K562 (cell line): Measurements from ENCODE around the gene SDCCAG8. TPM values are rescaled to one million over a fixed set of nuclear protein-coding genes. Genes with fewer than 3 reads are reported as not detected.

Source experiments
- CEBPB ChIP-seq: fragments of 450-650 bp; IDR thresholded peaks from 2 replicates; pipeline ENCODE4 v1.6.1; 2016; ENCODE audit warnings: missing genetic modification characterization, missing compliant biosample characterization
- CHD4 ChIP-seq: fragments of 200-600 bp; sonication (generic); IDR thresholded peaks from 3 replicates; pipeline ENCODE4 v1.6.1; 2012; ENCODE audit warnings: low read depth, mild to moderate bottlenecking, mixed read lengths, low read length, inconsistent platforms; ENCODE audit not compliant: insufficient read depth, insufficient replicate concordance, poor library complexity, severe bottlenecking
- E4F1 ChIP-seq: fragments of 250-450 bp; sonication (Bioruptor Pico); IDR thresholded peaks from 2 replicates; pipeline ENCODE4 v1.5.0; 2021; ENCODE audit warnings: mild to moderate bottlenecking, borderline replicate concordance
- HMGXB4 ChIP-seq: sonication (generic); formaldehyde crosslinking; IDR thresholded peaks from 2 replicates; pipeline ENCODE4 v1.8.1; 2023; ENCODE audit warnings: mild to moderate bottlenecking, missing genetic modification reagents
- HNRNPH1 ChIP-seq: fragments of 200-400 bp; formaldehyde crosslinking; optimal IDR thresholded peaks from 2 replicates; pipeline ENCODE3; 2017; ENCODE audit warnings: low read depth, mild to moderate bottlenecking, low read length, moderate library complexity
- ID3 ChIP-seq, 2 experiments: fragments of 250-450 bp in 1 of 2; fragments of 450-650 bp in 1 of 2; sonication (Bioruptor Pico) in 1 of 2; IDR thresholded peaks; 2 replicates each; pipeline versions ENCODE4 v1.6.1 to v1.8.0; 2016 to 2021; ENCODE audit warnings: mild to moderate bottlenecking in 2 of 2, moderate library complexity in 2 of 2, missing compliant biosample characterization in 1 of 2, missing genetic modification characterization in 1 of 2
- IFI16 ChIP-seq: fragments of 250-450 bp; sonication (Bioruptor Pico); IDR thresholded peaks from 2 replicates; pipeline ENCODE4 v2.1.2; 2022; ENCODE audit warnings: mild to moderate bottlenecking, inconsistent platforms
- JUN ChIP-seq, 2 experiments: sonication (generic) in 1 of 2; formaldehyde crosslinking in 1 of 2; IDR thresholded peaks; 2 replicates each; pipeline versions ENCODE4 v1.6.1 to v1.8.0; 2012 to 2022; ENCODE audit warnings: borderline replicate concordance in 2 of 2, mild to moderate bottlenecking in 2 of 2, improper control_type of control experiment in 1 of 2, low read depth in 1 of 2, low read length in 1 of 2, missing genetic modification reagents in 1 of 2
- KAT8 ChIP-seq: fragments of 450-650 bp; IDR thresholded peaks from 2 replicates; pipeline ENCODE4 v1.6.1; 2016; ENCODE audit warnings: low read depth, mild to moderate bottlenecking
- MAFF ChIP-seq: IDR thresholded peaks from 2 replicates; pipeline ENCODE4 v1.6.1; 2012; ENCODE audit warnings: low read length, improper control_type of control experiment
- MXI1 ChIP-seq: IDR thresholded peaks from 2 replicates; pipeline ENCODE4 v1.6.1; 2011; ENCODE audit warnings: low read depth, mild to moderate bottlenecking, improper control_type of control experiment, low read length
- NBN ChIP-seq: fragments of 450-650 bp; IDR thresholded peaks from 2 replicates; pipeline ENCODE4 v1.6.1; 2016; ENCODE audit warnings: low read depth, mild to moderate bottlenecking
- NCOA6 ChIP-seq: fragments of 450-650 bp; IDR thresholded peaks from 2 replicates; pipeline ENCODE4 v1.6.1; 2017; ENCODE audit warnings: mild to moderate bottlenecking
- PPARD ChIP-seq: fragments of 250-450 bp; sonication (Bioruptor Pico); IDR thresholded peaks from 2 replicates; pipeline ENCODE4 v1.8.0; 2022; ENCODE audit warnings: inconsistent platforms, mild to moderate bottlenecking, moderate library complexity
- SRF ChIP-seq, 2 experiments: fragments of 250-450, 450-650 bp in 1 of 2; sonication (Bioruptor Pico) in 1 of 2; sonication (generic) in 1 of 2; formaldehyde crosslinking; IDR thresholded peaks; 2 replicates each; pipeline versions ENCODE4 v1.5.0 to v1.5.1; 2020 to 2022; ENCODE audit warnings: mild to moderate bottlenecking in 1 of 2, missing genetic modification reagents in 1 of 2
- TGIF2 ChIP-seq: sonication (generic); formaldehyde crosslinking; IDR thresholded peaks from 2 replicates; pipeline ENCODE4 v1.8.1; 2022; ENCODE audit warnings: mild to moderate bottlenecking, missing genetic modification reagents, moderate library complexity
- XRCC5 ChIP-seq: fragments of 200-400 bp; formaldehyde crosslinking; IDR thresholded peaks from 2 replicates; pipeline ENCODE4 v1.6.1; 2017; ENCODE audit warnings: low read depth, mild to moderate bottlenecking, low read length
- ZBTB1 ChIP-seq: sonication (generic); formaldehyde crosslinking; IDR thresholded peaks from 2 replicates; pipeline ENCODE4 v1.8.1; 2023; ENCODE audit warnings: missing genetic modification reagents, low read depth, mild to moderate bottlenecking, borderline replicate concordance
- ZNF354B ChIP-seq: fragments of 250-450 bp; sonication (Bioruptor Pico); IDR thresholded peaks from 2 replicates; pipeline ENCODE4 v1.4.0; 2020
- ZNF384 ChIP-seq: IDR thresholded peaks from 2 replicates; pipeline ENCODE4 v1.6.1; 2012; ENCODE audit warnings: low read depth, low read length, improper control_type of control experiment
- ZNF511 ChIP-seq: sonication (generic); formaldehyde crosslinking; IDR thresholded peaks from 2 replicates; pipeline ENCODE4 v1.8.0; 2022; ENCODE audit warnings: mild to moderate bottlenecking, missing genetic modification reagents
- ZNF785 ChIP-seq: fragments of 250-450 bp; sonication (Bioruptor Pico); IDR thresholded peaks from 2 replicates; pipeline ENCODE4 v1.4.0; 2020; ENCODE audit warnings: mild to moderate bottlenecking
- polyA plus RNA-seq, 8 experiments: library from polyadenylated mRNA; depleted of rRNA in 4 of 8; stranded (reverse) in 5 of 8; unstranded in 3 of 8; fragments of >200 nt; fragmentation: Nextera tagmentation in 2 of 8; fragmentation: Illumina TruSeq in 1 of 8; extraction: Ambion mirVana in 2 of 8; extraction: Trizol in 1 of 8; gene quantifications; 2 replicates each; pipeline versions ENCODE4 v1.2.1 to v1.2.3, GENCODE V29; 2011 to 2014; ENCODE audit warnings: inconsistent platforms in 1 of 8, missing spikeins in 1 of 8
- total RNA-seq, 7 experiments: library from RNA; depleted of rRNA in 6 of 7; stranded (reverse); fragments of >200 nt in 6 of 7; fragmentation: Illumina TruSeq in 2 of 7; extraction: Trizol in 2 of 7; gene quantifications; 2 replicates each; pipeline versions ENCODE4 v1.2.1 to v1.2.3, GENCODE V29; 2011 to 2021; ENCODE audit warnings: low replicate concordance in 1 of 7

The SDCCAG8 gene
- total and polyA plus RNA-seq, 9 of the 15 experiments (the other 6 are each of a cell fraction or from before 2014, with no cell fraction given), result 17.9 to 36.7 (median 25.4) TPM

DNA sequence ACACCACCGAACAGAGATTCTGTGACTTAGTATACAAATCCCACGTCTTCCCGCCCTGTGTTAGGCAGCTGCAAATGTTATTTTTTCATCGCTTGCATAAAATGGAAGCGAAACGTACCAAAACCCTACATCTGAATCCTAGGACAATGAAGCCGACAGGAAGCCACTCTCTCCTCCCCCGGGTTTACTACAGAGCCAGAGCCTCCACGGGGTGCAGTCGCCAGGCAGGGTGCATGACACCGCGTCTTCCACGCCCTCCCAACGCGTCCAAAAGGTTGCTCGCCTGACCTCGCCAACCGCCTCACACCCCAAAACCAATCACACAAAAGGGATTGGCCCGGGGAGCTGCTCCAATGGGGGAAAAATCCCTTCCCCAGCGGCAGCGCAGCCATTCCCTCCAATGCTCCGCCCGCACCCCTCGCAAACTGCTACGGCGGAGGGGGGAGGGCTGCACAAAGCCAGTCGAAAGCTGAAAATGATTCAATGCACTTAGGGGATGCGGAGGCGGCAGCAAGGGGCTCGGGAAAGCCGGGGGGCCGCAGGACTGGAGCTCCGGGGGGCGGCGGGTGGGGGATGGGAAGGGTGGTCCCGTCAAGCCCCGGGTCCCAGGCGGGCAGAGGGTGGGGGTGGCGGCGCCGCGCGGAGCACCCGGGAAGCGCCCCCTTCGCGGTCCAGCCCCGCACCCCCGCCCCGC lies 1.5 kb upstream of the SDCCAG8 start (continued):
- TF ChIP-seq ZBTB1 (CRISPR knock-in tag) (peak; percentile 93), ZNF384 (no peak), ZNF785 (CRISPR knock-in tag) (no peak), NCOA6 (no peak), SRF (CRISPR knock-in tag; IDR thresholded peaks at IDR 0.05) (no peak), MAFF (no peak), CEBPB (tag) (no peak), IFI16 (CRISPR knock-in tag) (no peak), ZNF354B (CRISPR knock-in tag) (no peak), ID3 (CRISPR knock-in tag; IDR thresholded peaks at IDR 0.05) (no peak), ID3 (tag; IDR thresholded peaks at IDR 0.05) (no peak; the same call in 1 of the 2 replicates), XRCC5 (no peak), KAT8 (no peak), MXI1 (peak; percentile 42; the same call in 1 of the 2 replicates), HMGXB4 (CRISPR knock-in tag) (no peak), HNRNPH1 (no peak), E4F1 (no peak), PPARD (no peak), TGIF2 (CRISPR knock-in tag) (no peak), CHD4 (no peak), ZNF511 (no peak), NBN (peak; percentile 69), JUN (IDR thresholded peaks at IDR 0.05; ENCODE audit: borderline replicate concordance, low read depth, low read length) (no peak), JUN (CRISPR knock-in tag; IDR thresholded peaks at IDR 0.05; ENCODE audit: borderline replicate concordance) (no peak; the same call in 1 of the 2 replicates)
